Esophagus muscularis mucosa (tissue), 4 donors: ENCODE results near the gene ASB13. TPM values are rescaled to one million over a fixed set of nuclear protein-coding genes. Genes with fewer than 3 reads are reported as not detected.

Experiments used
- DNase-seq: peaks from one replicate; pipeline ENCODE4 v3.0.0-alpha.2; 2017; ENCODE audit errors: extremely low spot score
- H3K27ac ChIP-seq, 4 donors: fragments of 200-600 bp; sonication (generic); replicated peaks in 1 of 4; 1 replicate in 3 of 4; 2 replicates in 1 of 4; pipeline ENCODE4 v1.5.1; 2016 to 2019; ENCODE audit warnings: mild to moderate bottlenecking in 1 of 4
- H3K27me3 ChIP-seq, 4 donors: fragments of 200-600 bp; sonication (generic); one replicate each; pipeline versions ENCODE4 v1.5.1 to v1.6.0; 2016 to 2019
- H3K36me3 ChIP-seq, 4 donors: fragments of 200-600 bp; sonication (generic); one replicate each; pipeline ENCODE4 v1.5.1; 2016 to 2019
- H3K4me1 ChIP-seq, 4 donors: fragments of 200-600 bp; sonication (generic); one replicate each; pipeline ENCODE4 v1.5.1; 2016 to 2019
- H3K4me3 ChIP-seq, 4 donors: fragments of 200-600 bp; sonication (generic); 1 replicate in 2 of 4; 2 replicates in 2 of 4; pipeline ENCODE4 v1.5.1; 2016 to 2019; ENCODE audit warnings: mild to moderate bottlenecking in 4 of 4, moderate library complexity in 1 of 4
- H3K9me3 ChIP-seq, 4 donors: fragments of 200-600 bp; sonication (generic); 1 replicate in 3 of 4; 2 replicates in 1 of 4; pipeline ENCODE4 v1.5.1; 2016 to 2019
- CTCF ChIP-seq, 3 experiments: fragments of 200-600 bp in 2 of 3; fragments of 450-650 bp in 1 of 3; sonication (generic) in 2 of 3; IDR thresholded peaks; one replicate each; pipeline ENCODE4 v1.5.1; 2017 to 2019; ENCODE audit warnings: antibody characterized with exemption in 3 of 3, mild to moderate bottlenecking in 2 of 3, moderate library complexity in 1 of 3
- EP300 ChIP-seq: sonication (generic); formaldehyde crosslinking; IDR thresholded peaks from one replicate; pipeline ENCODE4 v1.6.1; 2017; ENCODE audit warnings: antibody characterized with exemption
- POLR2A ChIP-seq: fragments of 450-650 bp; IDR thresholded peaks from one replicate; pipeline ENCODE4 v1.6.1; 2017; ENCODE audit warnings: antibody characterized with exemption, moderate library complexity, mild to moderate bottlenecking, low read depth
- POLR2AphosphoS5 ChIP-seq, 2 donors: sonication (generic); formaldehyde crosslinking; IDR thresholded peaks; one replicate each; pipeline ENCODE4 v1.6.1; 2017; ENCODE audit warnings: antibody characterized with exemption in 2 of 2
- WGBS: methylation state at CpG from one replicate; pipeline ENCODE4 v1.1.5; 2018; 5-methylcytosine and 5-hydroxymethylcytosine counted together
- intact Hi-C: fragments of 100-400 bp; cut with DNase I; formaldehyde crosslinking; loops from one replicate; pipeline ENCODE4 v1.15.1; 2023
- total RNA-seq, 4 donors: library from RNA; depleted of rRNA; stranded (reverse); fragments of >200 nt; gene quantifications; one replicate each; pipeline versions ENCODE4 v1.1.0 to v1.2.1, GENCODE V29; 2016

ASB13 gene
- total RNA-seq, 4 donors from 2014 or later = 15.4 to 24.0 (median 17.4) TPM

GRCh38 chr10:5598085-5598690 lies 68.2 kb downstream of the ASB13 start:
- intact Hi-C loops = no loop called here
- H3K4me1 ChIP-seq = peaks cover 0 to 21% (median 17%) of the 10 kb centered on the region in 4 donors
- H3K36me3 ChIP-seq = no peaks in the 10 kb centered on the region
- no peak for DNase-seq
- no peak overlapping the region for H3K4me3 ChIP-seq
- WGBS = 86% methylated on average over 11 of the region's 11 CpGs
- H3K27ac ChIP-seq = no peak overlapping the region
- TF ChIP-seq POLR2AphosphoS5 (IDR thresholded peaks at IDR 0.05) (no peak), CTCF (IDR thresholded peaks at IDR 0.05) (no peak), POLR2A (no peak), EP300 (no peak)
- H3K27me3 ChIP-seq = no peaks in the 10 kb centered on the region
- H3K9me3 ChIP-seq = no peaks in the 10 kb centered on the region

DNA sequence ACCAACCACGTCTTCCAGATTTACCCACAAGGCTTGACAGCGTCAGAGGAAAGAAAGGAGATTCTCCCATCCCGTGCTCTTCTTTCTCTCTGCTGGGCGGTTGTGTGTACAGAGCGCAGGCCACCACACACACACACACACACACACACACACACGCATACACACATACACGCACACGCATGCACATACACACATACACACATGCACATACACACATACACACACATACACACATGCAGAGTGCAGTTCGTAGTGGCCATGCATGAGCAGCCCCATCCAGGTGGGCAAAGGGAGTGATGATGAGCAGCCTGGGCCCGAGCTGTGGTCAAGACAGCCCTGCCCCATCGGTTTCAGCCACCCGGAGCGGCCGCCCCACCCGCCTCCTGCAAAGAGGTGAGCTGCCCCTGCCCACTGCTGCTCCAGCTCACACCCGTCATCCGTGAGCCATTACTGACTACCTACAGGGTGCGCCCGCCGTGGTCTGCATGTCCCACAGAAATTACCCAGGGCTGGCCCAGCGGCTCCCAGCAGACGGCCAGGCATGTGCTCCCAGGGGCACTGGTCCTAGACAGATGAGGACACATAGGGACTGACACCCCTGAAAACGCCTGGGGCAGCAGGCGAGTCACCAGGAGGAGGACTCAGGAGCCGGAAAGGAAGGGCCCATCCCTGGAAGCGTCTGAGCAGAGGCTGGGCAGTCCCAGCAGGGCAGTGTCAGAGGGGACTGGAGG lies 69.6 kb downstream of the ASB13 start:
- no peak overlapping the region for H3K27ac ChIP-seq
- no peak for DNase-seq
- intact Hi-C loops = no loop called here
- 89% methylated on average over 15 of the region's 26 CpGs for WGBS
- peaks cover 0 to 21% (median 17%) of the 10 kb centered on the region in 4 donors for H3K4me1 ChIP-seq
- no peak for TF ChIP-seq POLR2A
- TF ChIP-seq EP300 = no peak
- no peak for TF ChIP-seq POLR2AphosphoS5 (IDR thresholded peaks at IDR 0.05)
- no peak for TF ChIP-seq CTCF (IDR thresholded peaks at IDR 0.05)
- no peak overlapping the region for H3K4me3 ChIP-seq
- no peaks in the 10 kb centered on the region for H3K36me3 ChIP-seq
- no peaks in the 10 kb centered on the region for H3K9me3 ChIP-seq
- H3K27me3 ChIP-seq = no peaks in the 10 kb centered on the region

DNA sequence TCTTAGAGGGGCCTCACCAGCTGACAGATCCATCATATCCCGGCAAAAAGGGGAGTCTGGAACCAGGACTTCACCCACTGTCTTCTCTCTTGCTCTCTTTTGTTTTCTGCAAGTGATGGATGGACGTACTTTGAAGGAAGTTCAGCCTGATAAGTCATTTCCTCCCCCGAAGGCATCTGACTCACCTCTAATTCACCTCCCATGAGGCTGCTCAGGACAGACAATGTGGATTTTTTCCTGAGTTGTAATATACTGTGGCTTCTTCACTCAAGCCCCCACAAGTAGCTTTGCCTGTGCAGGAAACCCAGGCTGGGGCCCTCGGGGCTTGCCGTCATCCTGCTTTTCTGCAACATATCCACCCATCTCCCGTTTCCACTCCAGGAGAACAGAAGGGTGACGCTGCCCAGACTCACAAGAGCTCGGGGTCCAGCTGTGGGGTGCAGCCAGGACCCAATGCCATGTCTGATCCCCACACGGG lies 70.4 kb downstream of the ASB13 start:
- Histone ChIP-seq H3K4me3 (no peak overlapping the region), H3K27ac (no peak overlapping the region), H3K4me1 (peaks cover 0 to 18% (median 17%) of the 10 kb centered on the region in 4 donors), H3K27me3 (no peaks in the 10 kb centered on the region), H3K9me3 (no peaks in the 10 kb centered on the region), H3K36me3 (no peaks in the 10 kb centered on the region)
- TF ChIP-seq CTCF (IDR thresholded peaks at IDR 0.05) = no peak
- no peak for TF ChIP-seq EP300
- TF ChIP-seq POLR2A = no peak
- no peak for TF ChIP-seq POLR2AphosphoS5 (IDR thresholded peaks at IDR 0.05)
- DNase-seq = no peak
- 65% methylated on average over 9 of the region's 9 CpGs for WGBS
- intact Hi-C loops = no loop called here

DNA sequence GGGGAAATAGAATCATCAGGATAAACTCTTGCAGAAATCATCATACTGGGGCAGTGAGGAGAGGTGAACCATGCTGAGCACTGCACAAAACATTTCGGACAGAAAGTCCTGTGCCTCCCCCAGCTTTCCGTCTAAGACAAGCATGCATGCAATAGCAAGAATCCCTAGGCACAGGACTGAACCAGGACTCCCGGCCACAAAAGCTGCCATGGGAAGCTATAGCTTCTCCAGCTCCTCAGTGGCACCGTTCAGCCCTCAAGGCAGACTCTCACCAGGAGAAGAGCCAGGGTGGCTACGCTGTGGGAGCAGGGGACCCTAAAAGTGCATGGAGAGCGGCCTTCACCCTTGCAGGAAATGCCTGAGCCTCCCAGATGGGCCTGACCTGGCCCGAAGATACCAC lies 70.8 kb downstream of the ASB13 start:
- no peak overlapping the region for H3K4me3 ChIP-seq
- 40% methylated on average over 4 of the region's 7 CpGs for WGBS
- TF ChIP-seq EP300 (no peak), POLR2AphosphoS5 (IDR thresholded peaks at IDR 0.05) (no peak), CTCF (IDR thresholded peaks at IDR 0.05) (no peak), POLR2A (no peak)
- no peaks in the 10 kb centered on the region for H3K9me3 ChIP-seq
- peaks cover 0 to 18% (median 14%) of the 10 kb centered on the region in 4 donors for H3K4me1 ChIP-seq
- H3K36me3 ChIP-seq = no peaks in the 10 kb centered on the region
- intact Hi-C loops = no loop called here
- H3K27ac ChIP-seq = no peak overlapping the region
- H3K27me3 ChIP-seq = no peaks in the 10 kb centered on the region
- no peak for DNase-seq
